ENCODE data around the gene ATP11C. TPM values are rescaled to one million over a fixed set of nuclear protein-coding genes. Genes with fewer than 3 reads are reported as not detected.

Gene ATP11C
- total RNA-seq (2012; rRNA removed) (40.0 and 71.4 TPM in 2 replicates), polyA plus RNA-seq (2012; rRNA removed) (14.5 and 19.3 TPM in 2 replicates), Bru-seq, nascent RNA (percentile 78 among the genes with signal in this experiment), BruChase-seq, experiment 1, labeled RNA remaining after a 6-hour chase (percentile 77 among the genes with signal in this experiment), BruChase-seq, experiment 2, labeled RNA remaining after a 2-hour chase (percentile 78 among the genes with signal in this experiment)
- polyA plus RNA-seq (2012; cell fraction: cytosol; rRNA removed), result 3.3 and 3.6 TPM in 2 replicates
- polyA plus RNA-seq (2012; cell fraction: nucleus; rRNA removed; ENCODE audit: low replicate concordance), result 3.1 and 20.0 TPM in 2 replicates
- long read RNA-seq, partial matches to known transcripts, result 44 of 52 reads
- long read RNA-seq, other reads (novel, unspliced or antisense), result 8 of 52 reads

DNA sequence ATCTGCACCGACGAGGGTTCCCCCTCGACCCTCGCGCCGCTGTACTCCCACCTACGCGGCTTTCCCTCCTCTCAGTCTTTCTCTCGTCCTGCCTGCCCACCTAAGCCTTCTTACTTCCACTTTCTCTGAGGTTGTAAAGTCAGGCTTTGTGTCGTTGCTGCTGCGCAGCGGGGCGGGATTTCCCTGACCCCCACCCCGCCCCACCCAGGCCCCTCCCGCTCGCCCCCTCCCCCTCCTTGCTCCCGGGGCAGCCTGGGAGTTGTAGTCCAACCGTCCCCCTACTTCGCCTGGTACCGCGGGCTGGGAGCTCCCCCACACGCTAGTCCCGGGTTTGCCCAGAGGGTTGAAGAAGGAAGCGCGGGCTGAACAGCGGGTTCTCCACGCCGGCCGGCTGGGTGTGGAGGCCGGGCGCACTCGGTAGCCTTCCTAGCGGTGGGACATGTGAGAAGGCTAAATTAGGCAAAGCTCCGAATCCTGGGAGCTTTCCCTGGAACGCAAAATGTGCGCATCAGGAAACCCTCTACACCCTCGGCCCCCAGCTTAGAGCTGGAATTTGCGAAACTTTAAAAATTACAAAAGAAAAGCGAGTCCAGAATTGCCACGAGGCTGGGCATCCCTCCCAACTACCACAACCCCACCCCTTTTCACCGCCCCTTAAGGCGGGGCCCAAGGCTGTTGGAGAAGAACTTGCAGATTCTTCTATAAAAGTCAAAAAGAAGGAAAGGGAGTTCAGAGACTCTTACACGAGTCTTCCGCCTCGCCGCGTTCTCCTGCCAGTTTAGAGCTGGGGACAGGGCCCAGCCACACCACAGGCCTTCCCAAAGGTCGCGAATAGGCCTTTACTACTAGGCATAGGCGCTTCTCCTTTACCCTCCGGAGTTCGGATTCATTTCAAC lies at the start of gene ATP11C:
Gene ATP11C (minus strand): TSS at position 153 of the 896 bp plus-strand sequence. CDS start 1,011 bp downstream, outside the sequence.
- dilution Hi-C loops (cut with HindIII; ENCODE audit: low sequenced_read_pairs, unreplicated experiment) (no loop called here), intact Hi-C loops (cut with micrococcal nuclease) (loop anchor here (5.0 to 10.0 kb wide), 3 partner anchors 101 to 208 kb away; no protein-coding TSS in a partner anchor), in situ Hi-C loops (cut with MboI; ENCODE audit: low sequenced_read_pairs) (no loop called here)
- Histone ChIP-seq H3K79me1 (ENCODE audit: low read depth in 1 of 2, low read length in 2 of 2) (peaks cover 0 to 6% of the 10 kb centered on the region in 2 experiments; a peak in 1 of 4 replicates), H3K4ac (ENCODE audit: low read depth, low read length) (peak within 1 kb of the TSS; percentile 73), H4K20me1 (ENCODE audit: insufficient read depth, low read length) (0 out of 2 replicates have a peak, but pooled peaks cover 4% of the 10 kb centered on the region), H3K9me3 (ENCODE audit: control insufficient read depth, insufficient read depth, low read length) (no peaks in the 10 kb centered on the region), H3K27ac (ENCODE audit: insufficient read depth, low read length) (peak within 1 kb of the TSS; percentile 91), H3K23ac (ENCODE audit: low read depth, low read length) (peak within 1 kb of the TSS; percentile 59), H4K5ac (ENCODE audit: low read depth, low read length) (peak within 1 kb of the TSS; percentile 64), H2BK20ac (ENCODE audit: low read depth, low read length) (no peak within 1 kb of the TSS), H3K36me3 (ENCODE audit: control insufficient read depth, insufficient read depth, low read length) (no peaks in the 10 kb centered on the region), H3K9me1 (ENCODE audit: insufficient read depth, low read length) (no peaks in the 10 kb centered on the region), H4K8ac (ENCODE audit: low read depth in 2 of 2, low read length in 2 of 2) (peak within 1 kb of the TSS; percentile 76 to 86; a peak in 3 of 4 replicates), H3K9ac (ENCODE audit: low read depth, low read length) (peak within 1 kb of the TSS; percentile 78), H2BK5ac (ENCODE audit: low read depth, low read length, poor library complexity, severe bottlenecking) (peak within 1 kb of the TSS; percentile 81), H4K91ac (ENCODE audit: insufficient read depth, low read depth, low read length) (peak within 1 kb of the TSS; percentile 72), H3K4me2 (ENCODE audit: low read depth, low read length) (peak within 1 kb of the TSS; percentile 80), H3K4me1 (ENCODE audit: control insufficient read depth, insufficient read depth, low read length) (no peaks in the 10 kb centered on the region), H3K18ac (ENCODE audit: low read depth, low read length) (peak within 1 kb of the TSS; percentile 45), H3K27me3 (ENCODE audit: control insufficient read depth, insufficient read depth, low read length) (no peaks in the 10 kb centered on the region), H3K14ac (replicated peaks; ENCODE audit: low read depth, low read length) (peak within 1 kb of the TSS; percentile 78), H2AK9ac (replicated peaks; ENCODE audit: low read depth, low read length, poor library complexity) (peak within 1 kb of the TSS; percentile 95), H2BK120ac (ENCODE audit: low read depth, low read length) (peak within 1 kb of the TSS; percentile 77), H2BK15ac (ENCODE audit: low read depth, low read length) (no peak within 1 kb of the TSS), H3K4me3 (ENCODE audit: insufficient read depth, low read depth, low read length) (peak within 1 kb of the TSS; percentile 80), H2AFZ (replicated peaks; ENCODE audit: low read length, poor library complexity) (peak within 1 kb of the TSS; percentile 87), H2AK5ac (ENCODE audit: low read depth, low read length) (peak within 1 kb of the TSS; percentile 10; the same call in 1 of the 2 replicates), H3K56ac (ENCODE audit: extremely low read depth, insufficient read depth, low read length) (peak within 1 kb of the TSS; percentile 87)
- BruUV-seq (replicated peaks), result no TSS peak
- DNase-seq (peak; percentile 83), ATAC-seq (ENCODE audit: low read depth) (peak; percentile 86)
- TF ChIP-seq RCOR1 (IDR thresholded peaks at IDR 0.05; ENCODE audit: insufficient replicate concordance, low read length), result no peak
- TF ChIP-seq MAFK (IDR thresholded peaks at IDR 0.05; ENCODE audit: low read depth, low read length), result no peak
- peak; percentile 90; the same call in 1 of the 2 replicates for TF ChIP-seq MAZ (IDR thresholded peaks at IDR 0.05; ENCODE audit: borderline replicate concordance, low read depth, low read length)
- TF ChIP-seq, protein P1, sequence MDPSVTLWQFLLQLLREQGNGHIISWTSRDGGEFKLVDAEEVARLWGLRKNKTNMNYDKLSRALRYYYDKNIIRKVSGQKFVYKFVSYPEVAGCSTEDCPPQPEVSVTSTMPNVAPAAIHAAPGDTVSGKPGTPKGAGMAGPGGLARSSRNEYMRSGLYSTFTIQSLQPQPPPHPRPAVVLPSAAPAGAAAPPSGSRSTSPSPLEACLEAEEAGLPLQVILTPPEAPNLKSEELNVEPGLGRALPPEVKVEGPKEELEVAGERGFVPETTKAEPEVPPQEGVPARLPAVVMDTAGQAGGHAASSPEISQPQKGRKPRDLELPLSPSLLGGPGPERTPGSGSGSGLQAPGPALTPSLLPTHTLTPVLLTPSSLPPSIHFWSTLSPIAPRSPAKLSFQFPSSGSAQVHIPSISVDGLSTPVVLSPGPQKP (IDR thresholded peaks at IDR 0.05; ENCODE audit: borderline replicate concordance, low read depth, low read length), result no peak
- TF ChIP-seq NFE2L2 (IDR thresholded peaks at IDR 0.05; ENCODE audit: low read depth, low read length), result no peak
- TF ChIP-seq CHD1 (IDR thresholded peaks at IDR 0.05; ENCODE audit: low read depth, low read length), result no peak
- TF ChIP-seq RAD21 (IDR thresholded peaks at IDR 0.05; ENCODE audit: low read length), result no peak
- TF ChIP-seq MXI1 (IDR thresholded peaks at IDR 0.05; ENCODE audit: borderline replicate concordance, low read depth, low read length), result peak; percentile 71
- TF ChIP-seq SMC3 (IDR thresholded peaks at IDR 0.05; ENCODE audit: low read depth, low read length), result no peak
- TF ChIP-seq, protein P2, sequence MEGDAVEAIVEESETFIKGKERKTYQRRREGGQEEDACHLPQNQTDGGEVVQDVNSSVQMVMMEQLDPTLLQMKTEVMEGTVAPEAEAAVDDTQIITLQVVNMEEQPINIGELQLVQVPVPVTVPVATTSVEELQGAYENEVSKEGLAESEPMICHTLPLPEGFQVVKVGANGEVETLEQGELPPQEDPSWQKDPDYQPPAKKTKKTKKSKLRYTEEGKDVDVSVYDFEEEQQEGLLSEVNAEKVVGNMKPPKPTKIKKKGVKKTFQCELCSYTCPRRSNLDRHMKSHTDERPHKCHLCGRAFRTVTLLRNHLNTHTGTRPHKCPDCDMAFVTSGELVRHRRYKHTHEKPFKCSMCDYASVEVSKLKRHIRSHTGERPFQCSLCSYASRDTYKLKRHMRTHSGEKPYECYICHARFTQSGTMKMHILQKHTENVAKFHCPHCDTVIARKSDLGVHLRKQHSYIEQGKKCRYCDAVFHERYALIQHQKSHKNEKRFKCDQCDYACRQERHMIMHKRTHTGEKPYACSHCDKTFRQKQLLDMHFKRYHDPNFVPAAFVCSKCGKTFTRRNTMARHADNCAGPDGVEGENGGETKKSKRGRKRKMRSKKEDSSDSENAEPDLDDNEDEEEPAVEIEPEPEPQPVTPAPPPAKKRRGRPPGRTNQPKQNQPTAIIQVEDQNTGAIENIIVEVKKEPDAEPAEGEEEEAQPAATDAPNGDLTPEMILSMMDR (conservative IDR thresholded peaks at IDR 0.05; ENCODE audit: low read depth, low read length), result peak; percentile 34; the same call in 1 of the 2 replicates
- WGBS, 2 experiments (ENCODE audit: extremely low coverage in 2 of 2, insufficient read length in 1 of 2), result 15% methylated on average over 12 of the region's 52 CpGs; no CpG with 5 or more reads in 1 of the 2 experiments
- ChIA-PET POLR2A (ENCODE audit: unreplicated experiment) (interaction anchor here (0.6 kb wide), 2 partner anchors 42 to 109 kb away, joined by 3 to 4 read pairs; no protein-coding TSS in a partner anchor), CTCF (interaction anchor here (0.6 kb wide), 1 partner anchor 22 kb away, joined by 3 read pairs; no protein-coding TSS in a partner anchor)
